ENCODE measurements around the gene CCDC33. TPM values are rescaled to one million over a fixed set of nuclear protein-coding genes. Genes with fewer than 3 reads are reported as not detected.
A peak's percentile ranks its signal among the peaks of the same experiment; 100 is the strongest.

The CCDC33 gene
- polyA plus RNA-seq, 1 of the 3 experiments (the other 2 are of a cell fraction) = 4.0 TPM

GRCh38 chr15:74319596-74320351 lies 83.6 kb downstream of the CCDC33 start:
- Histone ChIP-seq H3K9ac (no peak overlapping the region), H3K27ac (ENCODE audit: low read depth in 2 of 2, low read length in 1 of 2) (peak overlapping the region in 1 of 2 experiments; percentile 72; a peak in 2 of 4 replicates), H3K4me3 (ENCODE audit: low read depth in 2 of 2, low read length in 1 of 2) (no peak overlapping the region), H3K4me2 (no peak overlapping the region), H3K4me1 (ENCODE audit: control insufficient read depth in 1 of 2, insufficient read depth in 2 of 2, low read depth in 1 of 2, low read length in 1 of 2) (peaks cover 13 to 47% of the 10 kb centered on the region in 2 experiments; a peak in 3 of 4 replicates), H3F3A (replicated peaks; ENCODE audit: insufficient read depth) (no peaks in the 10 kb centered on the region), H2AFZ (ENCODE audit: low read depth) (no peak overlapping the region), H3K79me2 (ENCODE audit: insufficient read depth) (no peaks in the 10 kb centered on the region), H4K20me1 (ENCODE audit: insufficient read depth) (no peaks in the 10 kb centered on the region), H3K9me2 (no peaks in the 10 kb centered on the region), H3K9me3 (no peaks in the 10 kb centered on the region), H3K36me3 (replicated peaks in 1 of 2; ENCODE audit: control insufficient read depth in 1 of 2, insufficient read depth in 2 of 2, low read length in 1 of 2) (no peaks in the 10 kb centered on the region), H3K27me3 (ENCODE audit: insufficient read depth) (no peaks in the 10 kb centered on the region)
- TF ChIP-seq ELF1 (IDR thresholded peaks at IDR 0.05) (no peak), GABPA (IDR thresholded peaks at IDR 0.05; ENCODE audit: low read depth) (no peak), TCF12 (IDR thresholded peaks at IDR 0.05) (no peak), TAF1 (IDR thresholded peaks at IDR 0.05; ENCODE audit: borderline replicate concordance, low read depth, low read length) (no peak), IRF3 (IDR thresholded peaks at IDR 0.05; ENCODE audit: low read depth, low read length) (no peak)
- POLR2A ChIA-PET = no interaction called here
- CTCF ChIA-PET = interaction anchor here (0.9 to 18.6 kb wide), 14 partner anchors 9 to 368 kb away, joined by 3 to 339 read pairs (median 8); partner anchors contain the start of gene ISLR2
- DNase-seq = peak; percentile 38
- 95% methylated on average over 5 of the region's 8 CpGs for WGBS (ENCODE audit: low lambda C conversion rate)

GRCh38 chr15:74320352-74321247 lies 84.5 kb downstream of the CCDC33 start:
- H3K27me3 ChIP-seq (ENCODE audit: insufficient read depth) = no peaks in the 10 kb centered on the region
- DNase-seq = peak; percentile 76
- ChIA-PET CTCF (interaction anchor here (0.6 to 18.6 kb wide), 47 partner anchors 9 to 387 kb away, joined by 3 to 339 read pairs (median 5); partner anchors contain the start of genes ISLR, ISLR2 and STRA6), POLR2A (interaction anchor here (0.6 to 0.7 kb wide), 2 partner anchors 11 to 17 kb away, joined by 3 read pairs; no protein-coding TSS in a partner anchor)
- H3K27ac ChIP-seq (ENCODE audit: low read depth in 2 of 2, low read length in 1 of 2) = peak overlapping the region in 1 of 2 experiments; percentile 72; a peak in 2 of 4 replicates
- H3K9me2 ChIP-seq = no peaks in the 10 kb centered on the region
- 80% methylated on average over 9 of the region's 10 CpGs for WGBS (ENCODE audit: low lambda C conversion rate)
- H3K4me3 ChIP-seq (ENCODE audit: low read depth in 2 of 2, low read length in 1 of 2) = no peak overlapping the region; a peak in 1 of 4 replicates
- H3K9ac ChIP-seq = no peak overlapping the region
- peak; percentile 75 for TF ChIP-seq RAD21 (IDR thresholded peaks at IDR 0.05; ENCODE audit: low read length)
- no peak for TF ChIP-seq USF2 (IDR thresholded peaks at IDR 0.05; ENCODE audit: borderline replicate concordance, low read depth, low read length)
- TF ChIP-seq NFIC (IDR thresholded peaks at IDR 0.05; ENCODE audit: borderline replicate concordance) = no peak
- no peak for TF ChIP-seq USF1 (IDR thresholded peaks at IDR 0.05; ENCODE audit: borderline replicate concordance, low read depth)
- TF ChIP-seq CHD2 (IDR thresholded peaks at IDR 0.05; ENCODE audit: low read length, partially characterized antibody) = no peak
- TF ChIP-seq CTCF (IDR thresholded peaks at IDR 0.05) = peak; percentile 67
- no peak for TF ChIP-seq ELF1 (IDR thresholded peaks at IDR 0.05)
- TF ChIP-seq SMC3 (IDR thresholded peaks at IDR 0.05; ENCODE audit: low read depth, low read length) = peak; percentile 77
- no peaks in the 10 kb centered on the region for H4K20me1 ChIP-seq (ENCODE audit: insufficient read depth)
- H3K9me3 ChIP-seq = no peaks in the 10 kb centered on the region
- H3F3A ChIP-seq (replicated peaks; ENCODE audit: insufficient read depth) = no peaks in the 10 kb centered on the region
- H3K79me2 ChIP-seq (ENCODE audit: insufficient read depth) = no peaks in the 10 kb centered on the region
- H3K4me2 ChIP-seq = no peak overlapping the region
- H2AFZ ChIP-seq (ENCODE audit: low read depth) = no peak overlapping the region
- H3K36me3 ChIP-seq (replicated peaks in 1 of 2; ENCODE audit: control insufficient read depth in 1 of 2, insufficient read depth in 2 of 2, low read length in 1 of 2) = no peaks in the 10 kb centered on the region
- peaks cover 13 to 40% of the 10 kb centered on the region in 2 experiments; a peak in 3 of 4 replicates for H3K4me1 ChIP-seq (ENCODE audit: control insufficient read depth in 1 of 2, insufficient read depth in 2 of 2, low read depth in 1 of 2, low read length in 1 of 2)
